GM21381 (cell line): ENCODE measurements around the gene AFF3.

Experiments
- ATAC-seq: cut with Tn5 transposase; IDR thresholded peaks from one replicate; pipeline ENCODE4 v1.9.1; 2021; ENCODE audit warnings: mild to moderate bottlenecking, moderate library complexity; ENCODE audit not compliant: unreplicated experiment

The AFF3 gene

GRCh38 chr2:99657691-99658258 is 484.6 kb downstream of the AFF3 start:
- ATAC-seq = no peak

- ATAC-seq = no peak
These were observed 485.4 kb downstream of the AFF3 start for GRCh38 chr2:99656994-99657393.

GRCh38 chr2:99653433-99653832 is 489.0 kb downstream of the AFF3 start:
- no peak for ATAC-seq

GRCh38 chr2:99652862-99653261 is 489.5 kb downstream of the AFF3 start:
- ATAC-seq = no peak

- ATAC-seq = no peak
These were observed 490.3 kb downstream of the AFF3 start for GRCh38 chr2:99651930-99652670.

- ATAC-seq = no peak
These were observed 493.2 kb downstream of the AFF3 start for GRCh38 chr2:99648906-99649789.

- ATAC-seq = no peak
These were observed 494.1 kb downstream of the AFF3 start for GRCh38 chr2:99648178-99648844.

GRCh38 chr2:99645960-99646359 is 496.4 kb downstream of the AFF3 start:
- no peak for ATAC-seq

- no peak for ATAC-seq
These were observed 498.0 kb downstream of the AFF3 start for GRCh38 chr2:99644419-99644787.

- ATAC-seq = no peak
These were observed 498.5 kb downstream of the AFF3 start for GRCh38 chr2:99643787-99644418.

- ATAC-seq = no peak
These were observed 500.4 kb downstream of the AFF3 start for GRCh38 chr2:99641999-99642398.

- no peak for ATAC-seq
These were observed 501.7 kb downstream of the AFF3 start for GRCh38 chr2:99640635-99641151.

- no peak for ATAC-seq
These were observed 503.6 kb downstream of the AFF3 start for GRCh38 chr2:99638791-99639190.

- no peak for ATAC-seq
These were observed 505.2 kb downstream of the AFF3 start for GRCh38 chr2:99637159-99637697.

- ATAC-seq = no peak
These were observed 506.0 kb downstream of the AFF3 start for GRCh38 chr2:99636144-99637034.

GRCh38 chr2:99635710-99636109 is 506.7 kb downstream of the AFF3 start:
- ATAC-seq = no peak

- ATAC-seq = no peak
These were observed 508.2 kb downstream of the AFF3 start for GRCh38 chr2:99634234-99634633.

GRCh38 chr2:99631700-99632099 is 510.7 kb downstream of the AFF3 start:
- no peak for ATAC-seq

GRCh38 chr2:99629320-99629719 is 513.1 kb downstream of the AFF3 start:
- no peak for ATAC-seq
